Esophagus squamous epithelium (tissue), 5 donors: ENCODE data around the gene GSPT1. TPM values are rescaled to one million over a fixed set of nuclear protein-coding genes. Genes with fewer than 3 reads are reported as not detected.

Source experiments
- DNase-seq: peaks from one replicate; lab custom pipeline; 2025; lab: John Stamatoyannopoulos, UW
- H3K27ac ChIP-seq, 4 donors: fragments of 200-600 bp; sonication (generic); one replicate each; pipeline ENCODE4 v1.5.1; 2016 to 2019; ENCODE audit warnings: mild to moderate bottlenecking in 1 of 4
- H3K27me3 ChIP-seq, 4 donors: fragments of 200-600 bp; sonication (generic); 1 replicate in 3 of 4; 2 replicates in 1 of 4; pipeline versions ENCODE4 v1.5.1 to v1.6.0; 2017 to 2021; ENCODE audit warnings: antibody characterized with exemption in 1 of 4
- H3K36me3 ChIP-seq, 3 donors: fragments of 200-600 bp; sonication (generic); one replicate each; pipeline ENCODE4 v1.5.1; 2016 to 2019
- H3K4me1 ChIP-seq, 3 donors: fragments of 200-600 bp; sonication (generic); one replicate each; pipeline ENCODE4 v1.5.1; 2017 to 2019
- H3K4me3 ChIP-seq, 4 donors: fragments of 200-600 bp; sonication (generic); 1 replicate in 3 of 4; 2 replicates in 1 of 4; pipeline ENCODE4 v1.5.1; 2016 to 2019; ENCODE audit warnings: mild to moderate bottlenecking in 2 of 4, moderate library complexity in 1 of 4
- H3K9me3 ChIP-seq, 3 donors: fragments of 200-600 bp; sonication (generic); one replicate each; pipeline ENCODE4 v1.5.1; 2016 to 2019
- POLR2A ChIP-seq, 4 donors: fragments of 450-650 bp; IDR thresholded peaks; one replicate each; pipeline ENCODE4 v1.6.1; 2017; ENCODE audit warnings: antibody characterized with exemption in 4 of 4, mild to moderate bottlenecking in 4 of 4, moderate library complexity in 3 of 4
- WGBS, 2 donors: methylation state at CpG; one replicate each; pipeline ENCODE4 v1.1.5; 2018; 5-methylcytosine and 5-hydroxymethylcytosine counted together
- intact Hi-C: fragments of 100-400 bp; cut with DNase I; formaldehyde crosslinking; loops from one replicate; pipeline ENCODE4 v1.15.0; 2022
- total RNA-seq, 4 donors: library from RNA; depleted of rRNA; stranded (reverse); fragments of >200 nt; gene quantifications; one replicate each; pipeline ENCODE4 v1.1.0, GENCODE V29; 2016
- TF ChIP-seq, protein P1 (sequence below), 6 experiments: fragments of 450-650 bp in 4 of 6; fragments of 200-600 bp in 2 of 6; sonication (generic) in 2 of 6; IDR thresholded peaks; one replicate each; pipeline ENCODE4 v1.5.1; 2016 to 2019; ENCODE audit warnings: antibody characterized with exemption in 6 of 6, mild to moderate bottlenecking in 4 of 6, moderate library complexity in 4 of 6
- donor health status: DM: yes; HTN: yes; CAD: no.

Gene GSPT1
- total RNA-seq, 4 donors from 2014 or later = 55.5 to 99.0 (median 78.2) TPM

DNA sequence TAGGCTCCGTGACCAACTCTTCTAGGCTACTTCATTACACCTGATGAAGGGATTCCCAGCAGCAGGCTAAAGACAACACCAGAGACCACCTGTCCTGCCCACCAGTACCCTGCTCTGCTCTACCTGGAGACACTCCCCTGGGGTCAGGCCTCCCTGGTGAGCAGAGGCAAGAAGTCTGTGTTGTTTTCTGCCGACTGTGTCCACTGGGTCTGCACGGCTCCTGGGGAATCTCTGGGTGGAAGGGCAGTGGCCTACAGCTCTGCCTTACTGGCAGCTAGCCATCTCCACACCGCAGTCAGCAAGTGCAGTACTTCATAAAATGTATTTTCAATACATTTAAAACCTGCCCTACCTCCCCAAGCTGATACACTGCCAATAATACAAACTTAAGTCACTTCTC, 71.3 kb downstream of the GSPT1 start:
- WGBS, 2 donors = 86 to 91% methylated on average over 1 to 4 of the region's 4 CpGs
- H3K4me3 ChIP-seq = no peak overlapping the region
- no peaks in the 10 kb centered on the region for H3K27me3 ChIP-seq
- peaks cover 0 to 19% (median 0%) of the 10 kb centered on the region in 3 donors for H3K4me1 ChIP-seq
- H3K27ac ChIP-seq = no peak overlapping the region
- no peaks in the 10 kb centered on the region for H3K9me3 ChIP-seq
- intact Hi-C loops = no loop called here
- TF ChIP-seq, protein P1, sequence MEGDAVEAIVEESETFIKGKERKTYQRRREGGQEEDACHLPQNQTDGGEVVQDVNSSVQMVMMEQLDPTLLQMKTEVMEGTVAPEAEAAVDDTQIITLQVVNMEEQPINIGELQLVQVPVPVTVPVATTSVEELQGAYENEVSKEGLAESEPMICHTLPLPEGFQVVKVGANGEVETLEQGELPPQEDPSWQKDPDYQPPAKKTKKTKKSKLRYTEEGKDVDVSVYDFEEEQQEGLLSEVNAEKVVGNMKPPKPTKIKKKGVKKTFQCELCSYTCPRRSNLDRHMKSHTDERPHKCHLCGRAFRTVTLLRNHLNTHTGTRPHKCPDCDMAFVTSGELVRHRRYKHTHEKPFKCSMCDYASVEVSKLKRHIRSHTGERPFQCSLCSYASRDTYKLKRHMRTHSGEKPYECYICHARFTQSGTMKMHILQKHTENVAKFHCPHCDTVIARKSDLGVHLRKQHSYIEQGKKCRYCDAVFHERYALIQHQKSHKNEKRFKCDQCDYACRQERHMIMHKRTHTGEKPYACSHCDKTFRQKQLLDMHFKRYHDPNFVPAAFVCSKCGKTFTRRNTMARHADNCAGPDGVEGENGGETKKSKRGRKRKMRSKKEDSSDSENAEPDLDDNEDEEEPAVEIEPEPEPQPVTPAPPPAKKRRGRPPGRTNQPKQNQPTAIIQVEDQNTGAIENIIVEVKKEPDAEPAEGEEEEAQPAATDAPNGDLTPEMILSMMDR (IDR thresholded peaks at IDR 0.05) = no peak
- TF ChIP-seq POLR2A (IDR thresholded peaks at IDR 0.05) = no peak
- DNase-seq = no peak
- H3K36me3 ChIP-seq = peaks cover 41 to 100% (median 62%) of the 10 kb centered on the region in 3 donors

DNA sequence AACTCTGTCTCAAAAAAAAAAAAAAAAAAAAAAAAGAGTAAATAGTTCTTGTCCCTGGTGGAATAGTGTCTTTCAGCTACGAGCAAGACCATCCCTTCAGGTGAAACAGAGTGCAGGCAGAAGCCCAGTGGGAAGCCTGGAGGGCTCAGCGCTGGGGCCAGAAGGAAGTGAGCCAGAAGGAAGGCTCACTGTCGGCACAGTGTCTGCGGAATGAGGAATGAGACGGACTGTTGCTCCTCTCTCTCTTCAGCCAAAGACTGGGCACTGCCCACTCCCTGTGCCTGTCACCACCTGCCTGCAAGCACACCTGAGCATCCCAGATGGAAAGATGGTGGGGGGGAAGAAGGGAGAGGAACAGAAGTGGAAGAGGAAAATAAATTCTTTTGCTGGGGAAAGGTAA, 71.9 kb downstream of the GSPT1 start:
- no peak for DNase-seq
- Histone ChIP-seq H3K4me3 (no peak overlapping the region), H3K36me3 (peaks cover 42 to 100% (median 68%) of the 10 kb centered on the region in 3 donors), H3K4me1 (peaks cover 0 to 12% (median 0%) of the 10 kb centered on the region in 3 donors), H3K27ac (no peak overlapping the region), H3K27me3 (no peaks in the 10 kb centered on the region), H3K9me3 (no peaks in the 10 kb centered on the region)
- intact Hi-C loops = no loop called here
- 84% methylated on average over 5 of the region's 5 CpGs for WGBS, 2 donors
- TF ChIP-seq, protein P1 (IDR thresholded peaks at IDR 0.05) = no peak
- TF ChIP-seq POLR2A (IDR thresholded peaks at IDR 0.05) = no peak

DNA sequence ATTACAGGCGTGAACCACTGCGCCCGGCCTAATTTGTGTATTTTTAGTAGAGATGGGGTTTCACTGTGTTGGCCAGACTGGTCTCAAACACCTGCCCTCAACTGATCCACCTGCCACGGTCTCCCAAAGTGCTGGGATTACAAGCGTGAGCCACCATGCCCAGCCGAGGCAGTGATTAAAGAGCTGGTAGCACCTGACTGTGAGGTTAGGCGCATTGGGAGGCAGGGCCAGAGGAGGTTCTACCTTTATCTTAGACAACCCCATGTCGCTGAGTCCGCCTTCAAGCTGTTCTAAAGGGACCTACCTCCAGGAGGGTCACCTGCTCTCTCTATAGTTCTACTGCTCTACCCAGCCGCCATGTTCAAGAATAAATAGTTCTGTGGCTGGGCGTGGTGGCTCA, 72.5 kb downstream of the GSPT1 start:
- Histone ChIP-seq H3K4me1 (peaks cover 0 to 6% (median 0%) of the 10 kb centered on the region in 3 donors), H3K9me3 (no peaks in the 10 kb centered on the region), H3K27ac (no peak overlapping the region), H3K27me3 (no peaks in the 10 kb centered on the region), H3K36me3 (peaks cover 42 to 100% (median 72%) of the 10 kb centered on the region in 3 donors), H3K4me3 (no peak overlapping the region)
- DNase-seq = no peak
- intact Hi-C loops = no loop called here
- TF ChIP-seq, protein P1 (IDR thresholded peaks at IDR 0.05) = no peak
- no peak for TF ChIP-seq POLR2A (IDR thresholded peaks at IDR 0.05)
- WGBS, 2 donors = 80 to 93% methylated on average over 1 to 6 of the region's 11 CpGs

DNA sequence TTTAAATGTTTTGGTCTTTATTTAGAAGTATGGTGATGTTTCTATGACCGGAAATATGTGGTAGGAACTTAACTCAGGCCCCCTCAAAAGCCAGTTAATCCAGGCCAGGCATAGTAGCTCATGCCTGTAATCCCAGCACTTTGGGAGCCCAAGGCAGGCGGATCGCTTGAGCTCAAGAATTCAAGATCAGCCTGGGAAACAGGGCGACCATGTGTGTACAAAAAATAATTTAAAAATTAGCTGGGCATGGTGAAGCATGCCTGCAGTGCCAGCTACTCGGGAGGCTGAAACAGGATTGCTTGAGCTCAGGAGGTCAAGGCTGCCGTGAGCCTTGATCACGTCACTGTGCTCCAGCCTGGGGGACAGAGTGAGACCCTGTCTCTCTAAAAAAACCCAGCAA, 74.7 kb downstream of the GSPT1 start:
- intact Hi-C loops = no loop called here
- Histone ChIP-seq H3K27ac (no peak overlapping the region), H3K9me3 (no peaks in the 10 kb centered on the region), H3K4me1 (peaks cover 0 to 6% (median 0%) of the 10 kb centered on the region in 3 donors), H3K27me3 (no peaks in the 10 kb centered on the region), H3K36me3 (peaks cover 51 to 100% (median 68%) of the 10 kb centered on the region in 3 donors), H3K4me3 (no peak overlapping the region)
- no peak for TF ChIP-seq POLR2A (IDR thresholded peaks at IDR 0.05)
- TF ChIP-seq, protein P1 (IDR thresholded peaks at IDR 0.05) = no peak
- no peak for DNase-seq
- 92 to 93% methylated on average over 7 of the region's 7 CpGs for WGBS, 2 donors

DNA sequence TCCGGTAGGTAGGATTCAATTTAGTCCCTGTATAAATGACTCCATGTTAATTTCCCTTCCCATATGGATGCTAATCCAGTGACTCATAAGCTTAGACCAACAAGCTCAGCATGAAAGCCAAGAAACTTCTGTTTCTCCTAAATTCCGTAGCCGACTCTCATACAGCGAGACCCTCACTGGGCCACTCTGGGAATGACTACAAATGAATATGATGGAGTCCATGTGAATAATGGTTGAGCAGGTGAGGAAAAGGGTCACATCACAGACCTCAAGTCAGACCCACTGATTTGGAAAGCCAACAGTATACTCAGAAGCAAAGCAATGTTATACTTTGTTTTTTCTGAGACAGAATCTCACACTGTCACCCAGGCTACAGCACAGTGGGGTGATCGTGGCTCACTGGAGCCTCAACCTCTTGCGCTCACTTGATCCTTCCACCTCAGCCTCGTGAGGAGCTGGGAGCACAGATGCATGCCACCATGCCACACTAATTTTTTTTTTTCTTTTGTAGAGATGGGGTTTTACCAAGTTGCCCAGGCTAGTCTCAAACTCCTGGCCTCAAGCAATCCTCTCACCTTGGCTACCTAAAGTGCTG, 79.0 kb downstream of the GSPT1 start:
- no peaks in the 10 kb centered on the region for H3K27me3 ChIP-seq
- 81 to 86% methylated on average over 7 of the region's 7 CpGs for WGBS, 2 donors
- peaks cover 34 to 65% (median 44%) of the 10 kb centered on the region in 3 donors for H3K36me3 ChIP-seq
- H3K4me1 ChIP-seq = peaks cover 3 to 12% (median 5%) of the 10 kb centered on the region in 3 donors
- H3K27ac ChIP-seq = no peak overlapping the region
- no peak overlapping the region for H3K4me3 ChIP-seq
- intact Hi-C loops = no loop called here
- H3K9me3 ChIP-seq = no peaks in the 10 kb centered on the region
- DNase-seq = no peak
- TF ChIP-seq POLR2A (IDR thresholded peaks at IDR 0.05) = no peak
- TF ChIP-seq, protein P1 (IDR thresholded peaks at IDR 0.05) = no peak
